SU-DHL-6 (cell line): ENCODE results near the gene SDK2.

Source experiments
- EZH2phosphoT487 ChIP-seq: fragments of 200-600 bp; sonication (generic), shearing (Covaris generic); conservative IDR thresholded peaks from 2 replicates; pipeline ENCODE4 v1.6.1; 2018; ENCODE audit warnings: mild to moderate bottlenecking, antibody characterized with exemption, low read length, moderate library complexity, mixed read lengths
- TF ChIP-seq, protein P1 (sequence below): fragments of 200-600 bp; sonication (generic); IDR thresholded peaks from one replicate; pipeline ENCODE4 v1.5.1; 2017; ENCODE audit warnings: antibody characterized with exemption, mild to moderate bottlenecking, low read length, moderate library complexity; ENCODE audit not compliant: insufficient read depth, poor library complexity, severe bottlenecking

- TF ChIP-seq, protein P1, sequence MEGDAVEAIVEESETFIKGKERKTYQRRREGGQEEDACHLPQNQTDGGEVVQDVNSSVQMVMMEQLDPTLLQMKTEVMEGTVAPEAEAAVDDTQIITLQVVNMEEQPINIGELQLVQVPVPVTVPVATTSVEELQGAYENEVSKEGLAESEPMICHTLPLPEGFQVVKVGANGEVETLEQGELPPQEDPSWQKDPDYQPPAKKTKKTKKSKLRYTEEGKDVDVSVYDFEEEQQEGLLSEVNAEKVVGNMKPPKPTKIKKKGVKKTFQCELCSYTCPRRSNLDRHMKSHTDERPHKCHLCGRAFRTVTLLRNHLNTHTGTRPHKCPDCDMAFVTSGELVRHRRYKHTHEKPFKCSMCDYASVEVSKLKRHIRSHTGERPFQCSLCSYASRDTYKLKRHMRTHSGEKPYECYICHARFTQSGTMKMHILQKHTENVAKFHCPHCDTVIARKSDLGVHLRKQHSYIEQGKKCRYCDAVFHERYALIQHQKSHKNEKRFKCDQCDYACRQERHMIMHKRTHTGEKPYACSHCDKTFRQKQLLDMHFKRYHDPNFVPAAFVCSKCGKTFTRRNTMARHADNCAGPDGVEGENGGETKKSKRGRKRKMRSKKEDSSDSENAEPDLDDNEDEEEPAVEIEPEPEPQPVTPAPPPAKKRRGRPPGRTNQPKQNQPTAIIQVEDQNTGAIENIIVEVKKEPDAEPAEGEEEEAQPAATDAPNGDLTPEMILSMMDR = no peak
- TF ChIP-seq EZH2phosphoT487 = no peak
Observed at GRCh38 chr17:73481676-73482075, 162.6 kb downstream of the SDK2 start.
